ENCODE data around the gene FGF23.

FGF23 gene

GRCh38 chr12:4331842-4332241 lies 47.7 kb downstream of the FGF23 start:
- TF ChIP-seq CTCF (IDR thresholded peaks at IDR 0.05; ENCODE audit: extremely low read depth, missing control alignments) = no peak
- no peak for DNase-seq (ENCODE audit: low spot score)

GRCh38 chr12:4331221-4331620 lies 48.3 kb downstream of the FGF23 start:
- DNase-seq (ENCODE audit: low spot score) = no peak
- no peak for TF ChIP-seq CTCF (IDR thresholded peaks at IDR 0.05; ENCODE audit: extremely low read depth, missing control alignments)

GRCh38 chr12:4330203-4330602 lies 49.3 kb downstream of the FGF23 start:
- no peak for DNase-seq (ENCODE audit: low spot score)
- no peak for TF ChIP-seq CTCF (IDR thresholded peaks at IDR 0.05; ENCODE audit: extremely low read depth, missing control alignments)

- DNase-seq (ENCODE audit: low spot score) = no peak
- no peak for TF ChIP-seq CTCF (IDR thresholded peaks at IDR 0.05; ENCODE audit: extremely low read depth, missing control alignments)
These were observed 52.2 kb downstream of the FGF23 start for GRCh38 chr12:4327293-4327692.

GRCh38 chr12:4325966-4326365 lies 53.5 kb downstream of the FGF23 start:
- no peak for TF ChIP-seq CTCF (IDR thresholded peaks at IDR 0.05; ENCODE audit: extremely low read depth, missing control alignments)
- no peak for DNase-seq (ENCODE audit: low spot score)

GRCh38 chr12:4324366-4324765 lies 55.1 kb downstream of the FGF23 start:
- no peak for TF ChIP-seq CTCF (IDR thresholded peaks at IDR 0.05; ENCODE audit: extremely low read depth, missing control alignments)
- DNase-seq (ENCODE audit: low spot score) = no peak

GRCh38 chr12:4323396-4323795 lies 56.1 kb downstream of the FGF23 start:
- peak; percentile 34 for DNase-seq (ENCODE audit: low spot score)
- TF ChIP-seq CTCF (IDR thresholded peaks at IDR 0.05; ENCODE audit: extremely low read depth, missing control alignments) = no peak
